Activated CD8-positive, alpha-beta memory T cell treated with anti-CD3 and anti-CD28 coated beads for 4 hours (primary cell): ENCODE data around the gene CACNA1C.

ENCODE experiments used
- DNase-seq, 2 donors: peaks; one replicate each; pipeline ENCODE4 v3.0.0-alpha.2; 2020; ENCODE audit warnings: low read depth in 2 of 2

Gene CACNA1C

DNA sequence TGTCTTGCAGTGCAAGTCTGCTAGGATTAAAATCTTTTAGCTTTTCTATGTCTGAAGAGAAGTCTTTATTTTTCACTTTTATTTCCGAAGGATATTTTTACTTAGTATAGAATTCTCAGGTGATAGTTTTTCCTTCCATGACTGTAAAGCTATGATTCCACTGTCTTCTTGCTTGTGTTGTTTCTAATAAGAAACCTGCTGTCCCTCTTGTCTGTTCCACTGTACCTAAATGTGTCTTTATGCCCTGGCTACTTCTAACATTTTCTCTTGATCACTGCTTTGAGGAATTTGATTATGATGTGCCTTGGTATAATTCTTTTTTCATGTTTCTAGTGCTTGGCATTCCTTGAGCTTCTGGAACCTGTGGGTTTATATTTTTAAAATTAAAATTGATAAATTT lies 228.7 kb downstream of the CACNA1C start:
- no peak for DNase-seq

GRCh38 chr12:2282318-2282717 lies 229.5 kb downstream of the CACNA1C start:
- DNase-seq = no peak

DNA sequence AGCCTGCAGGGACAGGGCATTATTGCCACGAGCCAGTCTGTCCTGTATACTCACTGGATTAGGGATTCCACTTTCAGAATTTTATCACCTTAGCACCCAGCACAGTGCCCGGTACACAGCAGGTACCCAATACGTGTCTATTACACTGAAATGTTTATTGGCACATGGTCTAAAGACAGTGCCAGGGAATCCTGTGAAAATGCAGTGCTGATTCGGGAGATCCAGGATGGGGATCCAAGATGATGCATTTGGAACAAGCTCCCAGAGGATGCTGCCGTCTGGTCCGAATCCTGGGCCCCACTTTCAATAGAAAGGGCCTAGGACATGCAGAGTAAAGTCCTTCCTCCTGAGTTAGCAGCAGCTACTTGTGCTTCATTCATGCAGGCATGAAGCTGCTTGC lies 230.7 kb downstream of the CACNA1C start:
- DNase-seq = no peak

GRCh38 chr12:2283916-2284315 lies 231.1 kb downstream of the CACNA1C start:
- DNase-seq = no peak

- no peak for DNase-seq
Observed at GRCh38 chr12:2284321-2284813, 231.6 kb downstream of the CACNA1C start.

DNA sequence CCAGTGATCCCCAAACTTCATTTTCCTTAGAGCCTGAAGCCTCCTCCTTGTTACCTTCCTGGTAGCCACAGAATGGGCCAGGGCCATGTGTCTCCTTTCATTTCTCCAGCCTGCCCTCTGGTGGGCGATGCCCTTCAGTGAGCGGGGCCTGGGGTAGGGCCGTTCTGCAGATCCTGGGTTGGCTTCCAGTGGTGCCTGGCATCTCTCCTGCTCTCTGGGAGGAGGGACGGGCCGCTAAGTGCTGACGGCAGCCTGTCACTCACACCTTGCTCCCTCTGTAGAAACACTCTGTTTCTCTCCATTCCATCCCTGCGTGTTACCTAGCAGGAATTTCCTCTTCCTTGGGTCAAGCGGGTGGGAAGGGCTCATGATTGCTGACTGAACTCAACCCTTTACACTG lies 232.1 kb downstream of the CACNA1C start:
- no peak for DNase-seq

DNA sequence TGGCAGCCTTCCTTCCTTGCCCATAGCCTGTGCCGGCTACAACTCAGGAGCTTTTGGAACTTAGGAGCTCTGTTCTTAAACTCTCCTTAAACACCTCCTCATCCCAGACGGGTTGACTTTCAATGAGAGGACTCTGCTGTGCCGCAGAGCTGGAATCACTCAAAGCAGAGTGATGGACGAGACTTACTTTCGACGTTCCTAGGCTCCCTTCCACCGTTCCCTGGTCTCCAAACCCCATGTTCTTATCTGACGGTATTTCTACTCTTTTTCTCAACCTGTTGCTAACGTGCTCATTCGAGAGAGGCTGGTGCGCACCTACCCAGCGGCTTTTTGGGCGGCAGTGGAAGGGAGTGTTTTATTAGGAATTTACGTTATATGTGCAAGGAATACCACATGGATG lies 232.7 kb downstream of the CACNA1C start:
- no peak for DNase-seq

DNA sequence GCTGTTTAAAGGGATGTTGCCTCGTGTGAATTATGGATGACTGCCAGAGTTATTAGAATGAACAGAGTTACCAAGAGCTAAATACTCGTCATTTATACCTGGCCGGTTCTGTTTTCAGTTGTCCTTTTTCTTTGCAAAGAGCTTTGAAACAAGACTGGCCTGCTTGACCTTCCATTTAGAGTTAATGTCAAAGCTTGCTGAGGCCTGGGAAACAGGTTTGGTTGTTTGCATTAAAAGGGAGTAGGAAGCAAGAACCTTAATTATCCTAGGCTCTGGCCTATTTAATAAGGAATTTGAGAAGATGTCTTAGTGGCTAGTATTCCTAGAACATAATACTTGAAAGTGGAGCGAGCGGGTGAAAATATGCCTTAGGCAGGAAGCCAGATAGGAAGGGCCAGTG lies 233.3 kb downstream of the CACNA1C start:
- no peak for DNase-seq

- no peak for DNase-seq
Observed at GRCh38 chr12:2286461-2287131, 233.8 kb downstream of the CACNA1C start.

DNA sequence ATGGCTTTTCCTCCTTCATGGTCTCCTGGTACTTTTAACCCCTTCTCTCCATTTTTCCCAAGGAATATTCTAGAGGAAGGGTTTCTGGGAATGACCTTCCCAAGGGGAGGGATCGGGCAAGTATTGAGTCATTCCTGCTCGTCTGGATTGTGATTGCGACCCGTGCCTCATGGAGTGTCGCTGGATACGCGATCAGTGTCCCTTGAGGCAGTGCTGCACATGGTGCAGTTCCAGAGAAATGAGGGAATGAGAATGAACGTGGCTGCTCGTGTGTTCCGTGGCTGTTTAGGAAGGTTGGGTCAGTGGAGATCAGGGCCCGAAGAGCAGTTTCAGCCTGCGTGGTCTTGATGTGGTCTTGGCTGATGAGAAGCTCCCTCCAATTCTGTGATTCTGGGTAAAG lies 234.4 kb downstream of the CACNA1C start:
- no peak for DNase-seq

- no peak for DNase-seq
Observed at GRCh38 chr12:2287589-2287988, 234.8 kb downstream of the CACNA1C start.

- DNase-seq = no peak
Observed at GRCh38 chr12:2288001-2288400, 235.2 kb downstream of the CACNA1C start.

DNA sequence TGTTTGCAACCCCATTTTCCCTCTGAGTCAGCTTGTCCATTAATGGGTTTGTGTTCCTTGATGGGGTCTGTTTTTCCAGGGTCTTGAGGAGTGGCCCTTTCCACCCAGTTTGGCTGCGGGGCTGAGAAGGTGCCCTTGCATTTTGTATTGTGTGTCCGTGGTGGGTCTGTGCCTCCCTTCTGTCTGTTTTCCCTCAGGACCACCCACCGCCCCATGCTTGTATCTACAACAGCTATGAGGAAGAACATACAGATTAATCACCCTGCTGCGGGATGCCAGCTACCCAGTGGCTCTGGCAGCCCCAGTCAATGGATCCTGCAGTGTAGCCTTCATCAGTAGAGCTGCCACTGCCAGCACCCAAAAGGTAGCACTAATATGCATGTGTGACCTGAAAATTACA lies 235.7 kb downstream of the CACNA1C start:
- no peak for DNase-seq

GRCh38 chr12:2288875-2289274 lies 236.1 kb downstream of the CACNA1C start:
- DNase-seq = no peak

DNA sequence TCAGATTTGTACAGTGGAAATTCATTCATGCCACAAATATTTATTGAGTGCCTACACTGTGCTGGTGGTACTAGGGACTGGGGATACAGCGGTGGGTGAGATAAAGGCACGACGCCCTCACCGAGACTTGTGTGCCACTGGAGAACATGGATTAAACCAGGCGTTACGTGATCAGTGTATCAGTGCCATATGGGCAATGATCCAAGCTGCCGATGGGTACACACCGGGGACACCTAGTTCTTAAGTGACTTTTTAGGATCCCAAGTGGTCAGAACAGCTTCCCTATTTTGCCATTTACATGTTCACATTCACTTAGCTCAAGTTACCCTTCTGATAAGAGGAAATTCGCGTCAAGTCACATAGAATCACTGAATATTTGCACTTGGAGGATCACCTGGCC lies 236.7 kb downstream of the CACNA1C start:
- DNase-seq = no peak

GRCh38 chr12:2290091-2290490 lies 237.3 kb downstream of the CACNA1C start:
- DNase-seq = no peak

GRCh38 chr12:2290516-2291065 lies 237.8 kb downstream of the CACNA1C start:
- no peak for DNase-seq

- no peak for DNase-seq
Observed at GRCh38 chr12:2291182-2291832, 238.5 kb downstream of the CACNA1C start.

- DNase-seq = no peak
Observed at GRCh38 chr12:2291947-2292346, 239.2 kb downstream of the CACNA1C start.

- DNase-seq = no peak
Observed at GRCh38 chr12:2292560-2292959, 239.8 kb downstream of the CACNA1C start.

GRCh38 chr12:2294651-2295475 lies 242.1 kb downstream of the CACNA1C start:
- no peak for DNase-seq

DNA sequence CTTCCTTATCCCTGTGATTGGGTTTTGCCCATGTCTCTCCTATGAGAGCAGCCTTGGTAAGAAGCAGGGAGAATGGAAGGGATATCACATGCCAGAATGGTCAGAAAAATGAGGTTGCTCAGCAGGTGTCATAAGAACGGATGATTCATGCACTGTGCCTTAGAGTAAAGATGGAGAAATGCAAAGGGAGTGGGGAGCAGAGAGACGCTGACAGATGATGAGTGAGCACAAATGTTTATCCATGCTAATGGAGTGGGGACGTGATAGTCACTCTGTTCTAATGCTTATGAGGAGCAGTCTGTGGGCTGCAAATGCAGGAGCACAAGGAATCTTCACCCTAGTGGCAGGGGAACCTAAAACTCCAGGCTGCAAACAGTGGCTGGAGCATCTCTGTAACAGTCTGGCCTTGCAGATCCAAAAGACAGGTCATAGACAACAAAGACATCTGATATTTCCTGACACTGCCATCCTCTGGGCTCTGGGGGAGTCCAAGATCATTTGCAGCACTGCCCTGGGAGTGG lies 243.2 kb downstream of the CACNA1C start:
- no peak for DNase-seq
